ENCODE measurements around the gene OCLN. TPM values are rescaled to one million over a fixed set of nuclear protein-coding genes. Genes with fewer than 3 reads are reported as not detected.
"Not testable (repeated sequence)": the region's sequence is repeated elsewhere in the genome, so short reads cannot be mapped to it uniquely, and the experiment has no call there.

OCLN gene
- polyA plus RNA-seq, 4 donors: 7.8 to 134 (median 12.3) TPM

GRCh38 chr5:69537911-69538310 is 45.3 kb downstream of the OCLN start:
- not testable (repeated sequence) for H3K4me3 ChIP-seq (ENCODE audit: low read depth in 1 of 3, low read length in 3 of 3); H3K27me3 ChIP-seq (ENCODE audit: control insufficient read depth in 3 of 3, insufficient read depth in 3 of 3, low read length in 3 of 3); FAIRE-seq; H3K36me3 ChIP-seq (ENCODE audit: control insufficient read depth in 3 of 3, insufficient read depth in 2 of 3, low read depth in 1 of 3, low read length in 3 of 3); DNase-seq; H3K27ac ChIP-seq (ENCODE audit: low read depth in 1 of 3, low read length in 2 of 3); H3K9me3 ChIP-seq (ENCODE audit: control insufficient read depth in 2 of 2, insufficient read depth in 1 of 2, low read depth in 1 of 2, low read length in 1 of 2); H3K4me1 ChIP-seq (ENCODE audit: control insufficient read depth in 3 of 3, insufficient read depth in 2 of 3, low read depth in 1 of 3, low read length in 2 of 3)
- WGBS, 3 donors: 44 to 79% (median 56%) methylated on average over 3 of the region's 3 CpGs

GRCh38 chr5:69538735-69539134 is 46.1 kb downstream of the OCLN start:
- not testable (repeated sequence) for H3K4me1 ChIP-seq (ENCODE audit: control insufficient read depth in 3 of 3, insufficient read depth in 2 of 3, low read depth in 1 of 3, low read length in 2 of 3); H3K27me3 ChIP-seq (ENCODE audit: control insufficient read depth in 3 of 3, insufficient read depth in 3 of 3, low read length in 3 of 3); FAIRE-seq; H3K27ac ChIP-seq (ENCODE audit: low read depth in 1 of 3, low read length in 2 of 3); DNase-seq; H3K4me3 ChIP-seq (ENCODE audit: low read depth in 1 of 3, low read length in 3 of 3); H3K9me3 ChIP-seq (ENCODE audit: control insufficient read depth in 2 of 2, insufficient read depth in 1 of 2, low read depth in 1 of 2, low read length in 1 of 2); H3K36me3 ChIP-seq (ENCODE audit: control insufficient read depth in 3 of 3, insufficient read depth in 2 of 3, low read depth in 1 of 3, low read length in 3 of 3)
- WGBS, 3 donors: 69 to 100% (median 92%) methylated on average over 1 of the region's 2 CpGs

- H3K9me3 ChIP-seq (ENCODE audit: control insufficient read depth in 2 of 2, insufficient read depth in 1 of 2, low read depth in 1 of 2, low read length in 1 of 2); H3K4me1 ChIP-seq (ENCODE audit: control insufficient read depth in 3 of 3, insufficient read depth in 2 of 3, low read depth in 1 of 3, low read length in 2 of 3); FAIRE-seq; H3K36me3 ChIP-seq (ENCODE audit: control insufficient read depth in 3 of 3, insufficient read depth in 2 of 3, low read depth in 1 of 3, low read length in 3 of 3); H3K27me3 ChIP-seq (ENCODE audit: control insufficient read depth in 3 of 3, insufficient read depth in 3 of 3, low read length in 3 of 3); DNase-seq; H3K27ac ChIP-seq (ENCODE audit: low read depth in 1 of 3, low read length in 2 of 3); H3K4me3 ChIP-seq (ENCODE audit: low read depth in 1 of 3, low read length in 3 of 3): not testable (repeated sequence)
- WGBS, 3 donors: no CpG with 5 or more reads among the region's 1 CpG
Observed at GRCh38 chr5:69541347-69541746, 48.8 kb downstream of the OCLN start.

- H3K4me1 ChIP-seq (ENCODE audit: control insufficient read depth in 3 of 3, insufficient read depth in 2 of 3, low read depth in 1 of 3, low read length in 2 of 3); H3K36me3 ChIP-seq (ENCODE audit: control insufficient read depth in 3 of 3, insufficient read depth in 2 of 3, low read depth in 1 of 3, low read length in 3 of 3); H3K4me3 ChIP-seq (ENCODE audit: low read depth in 1 of 3, low read length in 3 of 3); H3K27me3 ChIP-seq (ENCODE audit: control insufficient read depth in 3 of 3, insufficient read depth in 3 of 3, low read length in 3 of 3); H3K27ac ChIP-seq (ENCODE audit: low read depth in 1 of 3, low read length in 2 of 3); FAIRE-seq; H3K9me3 ChIP-seq (ENCODE audit: control insufficient read depth in 2 of 2, insufficient read depth in 1 of 2, low read depth in 1 of 2, low read length in 1 of 2); DNase-seq: not testable (repeated sequence)
- no CpG with 5 or more reads among the region's 3 CpGs for WGBS, 3 donors
Observed at GRCh38 chr5:69542838-69543618, 50.4 kb downstream of the OCLN start.

GRCh38 chr5:69544602-69545001 is 52.0 kb downstream of the OCLN start:
- not testable (repeated sequence) for H3K9me3 ChIP-seq (ENCODE audit: control insufficient read depth in 2 of 2, insufficient read depth in 1 of 2, low read depth in 1 of 2, low read length in 1 of 2); FAIRE-seq; H3K4me1 ChIP-seq (ENCODE audit: control insufficient read depth in 3 of 3, insufficient read depth in 2 of 3, low read depth in 1 of 3, low read length in 2 of 3); H3K4me3 ChIP-seq (ENCODE audit: low read depth in 1 of 3, low read length in 3 of 3); H3K27me3 ChIP-seq (ENCODE audit: control insufficient read depth in 3 of 3, insufficient read depth in 3 of 3, low read length in 3 of 3); DNase-seq; H3K36me3 ChIP-seq (ENCODE audit: control insufficient read depth in 3 of 3, insufficient read depth in 2 of 3, low read depth in 1 of 3, low read length in 3 of 3); H3K27ac ChIP-seq (ENCODE audit: low read depth in 1 of 3, low read length in 2 of 3)
- WGBS, 3 donors: no CpG with 5 or more reads among the region's 7 CpGs

GRCh38 chr5:69559908-69560330 is 67.3 kb downstream of the OCLN start, which contains the start of gene GTF2H2C:
TSS of gene GTF2H2C (plus strand) at chr5:69560191. CDS start at chr5:69565133, 4,942 bp downstream.
- not testable (repeated sequence) for H3K4me1 ChIP-seq (ENCODE audit: control insufficient read depth in 3 of 3, insufficient read depth in 2 of 3, low read depth in 1 of 3, low read length in 2 of 3); H3K27me3 ChIP-seq (ENCODE audit: control insufficient read depth in 3 of 3, insufficient read depth in 3 of 3, low read length in 3 of 3); FAIRE-seq; H3K9me3 ChIP-seq (ENCODE audit: control insufficient read depth in 2 of 2, insufficient read depth in 1 of 2, low read depth in 1 of 2, low read length in 1 of 2); H3K36me3 ChIP-seq (ENCODE audit: control insufficient read depth in 3 of 3, insufficient read depth in 2 of 3, low read depth in 1 of 3, low read length in 3 of 3)
- Histone ChIP-seq H3K27ac (ENCODE audit: low read depth in 1 of 3, low read length in 2 of 3) (peak within 1 kb of the TSS; percentile 58 to 77 (median 60)), H3K4me3 (ENCODE audit: low read depth in 1 of 3, low read length in 3 of 3) (peak within 1 kb of the TSS in 2 of 3 donors; percentile 29 to 45)
- WGBS, 3 donors: 0 to 1% (median 0%) methylated on average over 33 to 40 of the region's 40 CpGs
- peak; percentile 79 to 82 for DNase-seq

GRCh38 chr5:69560587-69561431 is 68.2 kb downstream of the OCLN start:
- H3K36me3 ChIP-seq (ENCODE audit: control insufficient read depth in 3 of 3, insufficient read depth in 2 of 3, low read depth in 1 of 3, low read length in 3 of 3); H3K4me1 ChIP-seq (ENCODE audit: control insufficient read depth in 3 of 3, insufficient read depth in 2 of 3, low read depth in 1 of 3, low read length in 2 of 3); FAIRE-seq; H3K9me3 ChIP-seq (ENCODE audit: control insufficient read depth in 2 of 2, insufficient read depth in 1 of 2, low read depth in 1 of 2, low read length in 1 of 2); H3K27me3 ChIP-seq (ENCODE audit: control insufficient read depth in 3 of 3, insufficient read depth in 3 of 3, low read length in 3 of 3); DNase-seq: not testable (repeated sequence)
- H3K4me3 ChIP-seq (ENCODE audit: low read depth in 1 of 3, low read length in 3 of 3): peak overlapping the region in 2 of 3 donors; percentile 19 to 35
- 30 to 33% (median 32%) methylated on average over 17 to 25 of the region's 31 CpGs for WGBS, 3 donors
- H3K27ac ChIP-seq (ENCODE audit: low read depth in 1 of 3, low read length in 2 of 3): peak overlapping the region in 1 of 3 donors; percentile 56

- H3K4me1 ChIP-seq (ENCODE audit: control insufficient read depth in 3 of 3, insufficient read depth in 2 of 3, low read depth in 1 of 3, low read length in 2 of 3); H3K27me3 ChIP-seq (ENCODE audit: control insufficient read depth in 3 of 3, insufficient read depth in 3 of 3, low read length in 3 of 3); H3K9me3 ChIP-seq (ENCODE audit: control insufficient read depth in 2 of 2, insufficient read depth in 1 of 2, low read depth in 1 of 2, low read length in 1 of 2); DNase-seq; H3K36me3 ChIP-seq (ENCODE audit: control insufficient read depth in 3 of 3, insufficient read depth in 2 of 3, low read depth in 1 of 3, low read length in 3 of 3); FAIRE-seq; H3K4me3 ChIP-seq (ENCODE audit: low read depth in 1 of 3, low read length in 3 of 3): not testable (repeated sequence)
- peak overlapping the region in 1 of 3 donors; percentile 42 for H3K27ac ChIP-seq (ENCODE audit: low read depth in 1 of 3, low read length in 2 of 3)
- 56 to 82% (median 66%) methylated on average over 2 of the region's 2 CpGs for WGBS, 3 donors
Observed at GRCh38 chr5:69566172-69566571, 73.6 kb downstream of the OCLN start.
